ENCODE data around the gene FANCF. TPM values are rescaled to one million over a fixed set of nuclear protein-coding genes. Genes with fewer than 3 reads are reported as not detected.

FANCF gene
- 8.9 and 9.8 TPM in 2 replicates for total RNA-seq

GRCh38 chr11:22625448-22626287 lies at the start of gene FANCF:
Gene FANCF, minus strand, starts transcription at chr11:22625823. Its CDS starts 13 bp downstream, at chr11:22625810.

GRCh38 chr11:22666325-22666687 lies 40.7 kb upstream of the FANCF start, which contains the start of gene GAS2:
Gene GAS2, plus strand, starts transcription at chr11:22666611. Its CDS starts 8,259 bp downstream, at chr11:22674870.

Other genes starting within 250 kb of the FANCF start
- 0.59 and 1.8 TPM in 2 replicates for gene GAS2, start 40.8 kb upstream of the FANCF start, total RNA-seq
- 15.5 and 22.7 TPM in 2 replicates for gene SVIP, start 204.0 kb upstream of the FANCF start, total RNA-seq
- gene CCDC179, start 234.7 kb upstream of the FANCF start, total RNA-seq, result not detected in 2 replicates